Purkinje cell (primary cell): ENCODE results near the gene WFDC5. TPM values are rescaled to one million over a fixed set of nuclear protein-coding genes. Genes with fewer than 3 reads are reported as not detected.

ENCODE experiments used
- polyA plus RNA-seq: library from polyadenylated mRNA; unstranded; fragments of >200 nt; fragmentation: Nextera tagmentation; gene quantifications from 2 replicates; pipeline ENCODE4 v1.2.1, GENCODE V29; 2014

WFDC5 gene, protein sequence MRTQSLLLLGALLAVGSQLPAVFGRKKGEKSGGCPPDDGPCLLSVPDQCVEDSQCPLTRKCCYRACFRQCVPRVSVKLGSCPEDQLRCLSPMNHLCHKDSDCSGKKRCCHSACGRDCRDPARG
- polyA plus RNA-seq, result not detected in 2 replicates

DNA sequence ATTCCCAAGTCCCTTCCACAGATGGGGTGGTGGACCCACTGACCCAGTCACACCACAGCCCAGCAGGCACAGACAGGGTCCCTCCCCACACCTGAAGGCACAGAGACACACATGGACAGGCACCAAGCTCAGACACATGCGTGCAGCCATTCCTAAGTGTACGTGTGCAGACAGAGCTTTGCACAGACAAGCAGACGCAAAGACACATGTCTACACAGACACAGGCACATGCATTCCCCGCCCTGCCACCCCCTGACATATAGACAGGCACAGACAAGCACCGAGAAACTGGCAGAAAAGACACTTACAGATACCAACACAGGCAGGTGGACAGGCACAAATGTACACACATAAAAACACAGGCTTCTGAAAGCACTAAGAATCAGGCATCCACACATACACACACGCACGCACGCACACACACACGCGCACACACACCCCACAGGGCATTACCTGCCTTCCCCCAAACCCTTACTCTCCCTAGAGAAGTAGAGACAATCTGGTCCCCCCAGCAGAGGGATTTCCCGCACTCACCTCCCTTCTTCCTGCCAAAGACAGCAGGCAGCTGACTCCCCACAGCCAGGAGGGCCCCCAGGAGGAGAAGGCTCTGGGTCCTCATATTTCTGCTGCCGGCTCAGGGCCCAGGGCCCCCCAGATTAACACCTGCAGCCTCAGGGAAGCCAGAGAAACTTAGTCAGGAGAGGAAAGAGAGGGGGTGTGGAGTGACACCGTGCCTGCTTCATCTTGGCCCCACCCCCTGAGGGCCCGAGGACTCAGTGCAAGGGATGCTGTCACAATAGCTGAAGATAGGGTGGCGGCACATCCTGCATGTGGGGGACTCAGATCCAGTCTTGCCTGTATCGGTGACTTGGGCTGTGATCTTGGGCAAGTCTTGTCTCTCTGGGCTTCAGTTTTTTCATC, at the start of gene WFDC5:
Gene WFDC5 (minus strand): TSS at position 710 of the 921 bp plus-strand sequence. CDS start 91 bp downstream, at position 619.

DNA sequence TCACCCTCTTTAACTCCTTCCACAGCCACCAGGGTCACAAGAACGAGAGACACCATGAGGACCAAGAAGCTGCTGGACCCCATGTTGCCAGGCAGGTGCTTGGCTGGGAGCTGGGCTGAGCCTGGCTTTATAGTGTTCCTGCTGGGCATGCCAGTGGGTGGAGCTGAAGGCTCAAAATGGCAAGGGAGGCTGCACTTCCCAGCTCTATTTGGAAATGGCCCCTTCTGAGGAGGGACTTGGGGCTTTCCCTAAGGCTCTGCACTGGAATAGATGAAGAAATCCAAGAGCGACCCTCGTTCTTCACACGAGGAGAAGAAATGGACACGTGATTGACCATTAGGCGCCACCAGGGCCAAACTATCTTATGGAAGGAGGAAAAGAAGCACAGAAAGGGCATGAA, 9.4 kb upstream of the WFDC5 start, which contains the start of gene WFDC12:
Gene WFDC12 (minus strand): TSS at position 101 of the 400 bp plus-strand sequence. CDS start 18 bp downstream, at position 83.

DNA sequence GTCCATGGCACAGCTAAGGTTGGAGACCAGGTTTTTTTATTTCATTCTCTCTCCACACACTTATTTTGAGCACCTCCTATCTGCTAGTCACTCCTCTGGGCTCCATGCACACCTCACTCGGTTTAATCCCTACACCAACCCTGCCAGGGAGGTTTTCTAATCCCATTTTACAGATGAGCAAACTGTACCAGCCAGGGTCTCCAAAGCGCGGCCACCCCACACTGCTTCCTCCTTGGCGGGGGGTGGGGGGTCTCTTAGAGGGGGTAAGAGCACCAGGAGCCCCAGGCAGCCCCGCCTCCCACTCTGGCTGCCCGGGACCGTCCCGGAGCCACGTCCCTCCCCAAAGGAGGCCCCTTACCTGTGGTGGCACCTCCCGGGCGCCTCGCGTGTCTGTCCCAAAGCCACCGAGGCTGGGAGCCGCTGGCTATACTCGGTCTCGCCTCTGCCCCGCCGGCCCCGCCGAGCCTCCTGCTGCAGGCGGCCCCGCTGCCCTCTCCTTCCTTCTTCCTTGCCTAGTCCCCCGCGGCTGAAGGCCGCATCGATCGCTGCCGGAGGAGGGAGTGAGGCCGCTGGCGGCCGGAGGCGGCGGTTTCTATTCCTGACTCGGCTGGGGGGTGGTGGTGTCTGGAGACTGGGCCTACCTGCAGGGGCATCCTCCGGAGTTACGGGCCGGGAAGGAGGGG, 14.3 kb downstream of the WFDC5 start, which contains the start of gene KCNS1:
Gene KCNS1 (minus strand): TSS at position 565 of the 683 bp plus-strand sequence. CDS start 1,891 bp downstream, outside the sequence.

Other genes starting within 250 kb of the WFDC5 start
- 446 and 447 TPM in 2 replicates for gene YWHAB, start 229.5 kb downstream of the WFDC5 start, polyA plus RNA-seq
- 1.1 and 2.0 TPM in 2 replicates for gene PABPC1L, start 205.1 kb downstream of the WFDC5 start, polyA plus RNA-seq
- 7.6 and 14.2 TPM in 2 replicates for gene TOMM34, start 154.8 kb downstream of the WFDC5 start, polyA plus RNA-seq
- 4.8 and 22.6 TPM in 2 replicates for gene STK4, start 148.7 kb downstream of the WFDC5 start, polyA plus RNA-seq
- 1.2 and 2.7 TPM in 2 replicates for gene KCNS1, start 14.0 kb downstream of the WFDC5 start, polyA plus RNA-seq
- gene WFDC12, start 9.3 kb upstream of the WFDC5 start, polyA plus RNA-seq, result not detected in 2 replicates
- gene PI3, start 59.7 kb upstream of the WFDC5 start, polyA plus RNA-seq, result not detected in 2 replicates
- gene SEMG1, start 91.9 kb upstream of the WFDC5 start, polyA plus RNA-seq, result not detected in 2 replicates
- not detected in 2 replicates for gene SEMG2, start 106.2 kb upstream of the WFDC5 start, polyA plus RNA-seq
- not detected in 2 replicates for gene SLPI, start 139.4 kb upstream of the WFDC5 start, polyA plus RNA-seq
- not detected in 2 replicates for gene RBPJL, start 191.7 kb upstream of the WFDC5 start, polyA plus RNA-seq
- not detected in 2 replicates for gene MATN4, start 193.1 kb upstream of the WFDC5 start, polyA plus RNA-seq
- gene SDC4, start 233.2 kb upstream of the WFDC5 start, polyA plus RNA-seq, result 0.42 and 0.70 TPM in 2 replicates
- gene SYS1, start 248.0 kb upstream of the WFDC5 start, polyA plus RNA-seq, result 21.0 and 36.5 TPM in 2 replicates